ENCODE results near the gene SMS.

SMS gene

GRCh38 chrX:21926116-21926515 is 14.4 kb upstream of the SMS start:
- Histone ChIP-seq H3K9me3 (ENCODE audit: control extremely low read depth in 1 of 5, control insufficient read depth in 4 of 5, insufficient read depth in 2 of 5, low read depth in 1 of 5, low read length in 4 of 5) (no peaks in the 10 kb centered on the region), H3K27ac (ENCODE audit: insufficient read depth in 1 of 2, low read depth in 1 of 2, low read length in 2 of 2, poor library complexity in 1 of 2, severe bottlenecking in 2 of 2) (no peak overlapping the region), H3K4me3 (ENCODE audit: control insufficient read depth in 1 of 7, extremely low read depth in 1 of 7, insufficient read depth in 4 of 7, low read depth in 2 of 7, low read length in 6 of 7) (no peak overlapping the region), H3K27me3 (replicated peaks in 2 of 5; ENCODE audit: control insufficient read depth in 4 of 5, insufficient read depth in 5 of 5, low read length in 4 of 5) (no peaks in the 10 kb centered on the region), H3K36me3 (ENCODE audit: control insufficient read depth in 4 of 4, insufficient read depth in 4 of 4, low read length in 3 of 4) (no peaks in the 10 kb centered on the region), H3K4me1 (ENCODE audit: control extremely low read depth in 1 of 4, control insufficient read depth in 4 of 4, insufficient read depth in 4 of 4, low read length in 3 of 4) (peaks cover 0 to 9% (median 2%) of the 10 kb centered on the region in 4 experiments)
- CTCF ChIA-PET, result interaction anchor here (1.4 kb wide), 1 partner anchor 34 kb away, joined by 5 read pairs; no protein-coding TSS in a partner anchor
- DNase-seq, result peak in 2 of 3 donors; percentile 37 to 43
- 100% methylated on average over 2 of the region's 3 CpGs for WGBS (ENCODE audit: insufficient coverage)
- POLR2A ChIA-PET, result no interaction called here

DNA sequence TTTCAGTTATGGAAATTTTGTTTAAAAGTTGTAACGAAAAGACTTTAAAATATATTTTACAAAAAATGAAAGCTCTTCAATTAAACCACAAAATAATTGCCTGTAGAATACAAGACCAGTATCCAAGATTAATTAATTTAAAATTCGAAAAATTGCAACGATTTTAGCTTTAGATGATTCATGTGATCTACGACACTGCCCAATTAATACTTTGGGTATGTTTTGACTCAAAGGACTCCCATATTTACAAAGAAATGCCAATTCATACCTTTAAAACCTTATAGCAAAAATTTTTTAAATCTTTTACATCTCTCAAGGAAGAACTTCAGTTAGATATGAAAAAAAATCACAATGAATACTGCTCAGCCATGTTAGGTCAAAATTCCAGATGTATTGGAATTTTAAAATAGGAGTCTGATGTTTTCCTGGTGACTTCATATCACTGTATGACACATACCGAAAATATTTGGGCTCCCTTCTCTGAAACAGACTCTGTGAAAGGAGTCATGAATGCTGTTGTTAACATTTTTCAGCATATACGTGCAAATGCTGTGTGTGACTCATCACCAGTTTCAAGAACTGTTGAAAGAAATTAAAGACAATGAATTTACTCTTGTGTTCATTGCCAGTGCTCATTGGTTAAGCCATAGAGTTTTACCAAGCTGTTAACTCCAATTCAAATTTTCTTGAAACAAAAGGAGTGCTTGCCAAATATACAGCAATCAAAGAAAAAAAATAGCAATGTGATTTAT is 13.8 kb upstream of the SMS start:
- ChIA-PET POLR2A (no interaction called here), CTCF (interaction anchor here (1.4 kb wide), 1 partner anchor 34 kb away, joined by 5 read pairs; no protein-coding TSS in a partner anchor)

DNA sequence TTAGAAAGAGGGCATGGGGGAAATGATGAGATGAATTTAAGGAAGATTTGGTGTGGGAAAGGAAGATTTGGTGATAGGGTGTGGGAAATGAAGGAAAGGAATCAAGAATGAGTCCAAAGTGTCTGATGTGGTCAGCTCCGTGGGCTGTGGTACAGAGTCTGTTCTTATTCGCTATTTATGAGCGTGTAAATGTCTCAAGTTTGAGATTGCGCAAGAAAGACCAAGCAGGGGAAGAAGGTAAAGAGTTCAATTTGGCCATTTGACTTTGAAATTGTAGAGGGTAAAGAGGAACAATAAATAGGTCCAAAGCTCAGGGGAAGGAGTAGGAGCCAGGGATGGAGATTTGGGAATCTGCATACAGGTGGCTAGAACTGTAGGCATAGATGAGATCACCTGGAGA is 11.3 kb upstream of the SMS start:
- CTCF ChIA-PET, result no interaction called here
- DNase-seq, result no peak
- no peaks in the 10 kb centered on the region for H3K36me3 ChIP-seq (ENCODE audit: control insufficient read depth in 4 of 4, insufficient read depth in 4 of 4, low read length in 3 of 4)
- 74% methylated on average over 4 of the region's 4 CpGs for WGBS (ENCODE audit: insufficient coverage)
- peaks cover 0 to 9% (median 2%) of the 10 kb centered on the region in 4 experiments for H3K4me1 ChIP-seq (ENCODE audit: control extremely low read depth in 1 of 4, control insufficient read depth in 4 of 4, insufficient read depth in 4 of 4, low read length in 3 of 4)
- H3K27ac ChIP-seq (ENCODE audit: insufficient read depth in 1 of 2, low read depth in 1 of 2, low read length in 2 of 2, poor library complexity in 1 of 2, severe bottlenecking in 2 of 2), result no peak overlapping the region
- no peak overlapping the region for H3K4me3 ChIP-seq (ENCODE audit: control insufficient read depth in 1 of 7, extremely low read depth in 1 of 7, insufficient read depth in 4 of 7, low read depth in 2 of 7, low read length in 6 of 7)
- POLR2A ChIA-PET, result no interaction called here
- no peaks in the 10 kb centered on the region for H3K9me3 ChIP-seq (ENCODE audit: control extremely low read depth in 1 of 5, control insufficient read depth in 4 of 5, insufficient read depth in 2 of 5, low read depth in 1 of 5, low read length in 4 of 5)
- H3K27me3 ChIP-seq (replicated peaks in 2 of 5; ENCODE audit: control insufficient read depth in 4 of 5, insufficient read depth in 5 of 5, low read length in 4 of 5), result no peaks in the 10 kb centered on the region

More for the DNA sequence above, 13.8 kb upstream of the SMS start:
- Histone ChIP-seq H3K4me1 (ENCODE audit: control extremely low read depth in 1 of 4, control insufficient read depth in 4 of 4, insufficient read depth in 4 of 4, low read length in 3 of 4) (peaks cover 0 to 9% (median 2%) of the 10 kb centered on the region in 4 experiments), H3K9me3 (ENCODE audit: control extremely low read depth in 1 of 5, control insufficient read depth in 4 of 5, insufficient read depth in 2 of 5, low read depth in 1 of 5, low read length in 4 of 5) (no peaks in the 10 kb centered on the region), H3K27ac (ENCODE audit: insufficient read depth in 1 of 2, low read depth in 1 of 2, low read length in 2 of 2, poor library complexity in 1 of 2, severe bottlenecking in 2 of 2) (no peak overlapping the region), H3K27me3 (replicated peaks in 2 of 5; ENCODE audit: control insufficient read depth in 4 of 5, insufficient read depth in 5 of 5, low read length in 4 of 5) (no peaks in the 10 kb centered on the region), H3K4me3 (ENCODE audit: control insufficient read depth in 1 of 7, extremely low read depth in 1 of 7, insufficient read depth in 4 of 7, low read depth in 2 of 7, low read length in 6 of 7) (no peak overlapping the region), H3K36me3 (ENCODE audit: control insufficient read depth in 4 of 4, insufficient read depth in 4 of 4, low read length in 3 of 4) (no peaks in the 10 kb centered on the region)
- DNase-seq, result peak in 1 of 3 donors; percentile 54
- WGBS (ENCODE audit: insufficient coverage), result 80% methylated on average over 1 of the region's 6 CpGs

GRCh38 chrX:21930986-21931385 is 9.5 kb upstream of the SMS start:
- H3K4me1 ChIP-seq (ENCODE audit: control extremely low read depth in 1 of 4, control insufficient read depth in 4 of 4, insufficient read depth in 4 of 4, low read length in 3 of 4), result peaks cover 0 to 9% (median 2%) of the 10 kb centered on the region in 4 experiments
- no peak overlapping the region for H3K27ac ChIP-seq (ENCODE audit: insufficient read depth in 1 of 2, low read depth in 1 of 2, low read length in 2 of 2, poor library complexity in 1 of 2, severe bottlenecking in 2 of 2)
- H3K36me3 ChIP-seq (ENCODE audit: control insufficient read depth in 4 of 4, insufficient read depth in 4 of 4, low read length in 3 of 4), result no peaks in the 10 kb centered on the region
- WGBS (ENCODE audit: insufficient coverage), result 83% methylated on average over 1 of the region's 1 CpG
- DNase-seq, result no peak
- ChIA-PET POLR2A (no interaction called here), CTCF (no interaction called here)
- H3K27me3 ChIP-seq (replicated peaks in 2 of 5; ENCODE audit: control insufficient read depth in 4 of 5, insufficient read depth in 5 of 5, low read length in 4 of 5), result no peaks in the 10 kb centered on the region
- no peaks in the 10 kb centered on the region for H3K9me3 ChIP-seq (ENCODE audit: control extremely low read depth in 1 of 5, control insufficient read depth in 4 of 5, insufficient read depth in 2 of 5, low read depth in 1 of 5, low read length in 4 of 5)
- no peak overlapping the region for H3K4me3 ChIP-seq (ENCODE audit: control insufficient read depth in 1 of 7, extremely low read depth in 1 of 7, insufficient read depth in 4 of 7, low read depth in 2 of 7, low read length in 6 of 7)

DNA sequence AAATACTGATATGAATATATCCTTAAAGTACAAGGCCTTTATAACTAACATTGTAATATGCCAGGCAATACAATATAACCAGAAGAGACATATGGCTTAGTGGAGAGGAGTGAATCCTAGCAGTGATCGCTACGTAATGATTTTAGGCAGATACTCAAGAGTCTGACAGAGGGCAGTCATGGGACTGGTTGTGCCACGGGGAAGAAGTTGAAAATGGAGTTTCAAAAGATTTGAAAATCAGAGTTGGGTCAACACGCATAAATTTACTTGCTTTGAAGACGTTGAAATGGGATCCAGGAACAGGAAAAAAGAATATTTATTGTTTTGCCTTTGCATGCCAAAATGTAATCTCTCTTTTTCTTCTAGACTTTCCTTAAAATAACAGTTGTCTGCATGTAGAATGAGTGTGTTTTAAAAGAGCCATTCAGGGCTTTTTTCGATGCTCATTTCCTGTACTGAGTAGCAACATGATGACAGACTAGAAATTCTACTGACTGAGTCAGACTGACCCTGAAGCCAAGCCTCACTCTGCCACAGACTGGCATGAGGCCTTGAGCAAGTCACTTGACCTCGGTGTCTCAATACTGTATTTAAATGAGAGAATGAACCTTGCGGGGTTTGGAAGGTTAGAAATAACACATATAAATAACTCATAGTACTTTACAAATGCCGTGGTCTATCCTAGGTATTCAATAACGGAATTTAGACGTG is 8.1 kb upstream of the SMS start:
- WGBS (ENCODE audit: insufficient coverage), result 78% methylated on average over 9 of the region's 11 CpGs
- H3K4me1 ChIP-seq (ENCODE audit: control extremely low read depth in 1 of 4, control insufficient read depth in 4 of 4, insufficient read depth in 4 of 4, low read length in 3 of 4), result peaks cover 0 to 7% (median 0%) of the 10 kb centered on the region in 4 experiments
- no peaks in the 10 kb centered on the region for H3K27me3 ChIP-seq (replicated peaks in 2 of 5; ENCODE audit: control insufficient read depth in 4 of 5, insufficient read depth in 5 of 5, low read length in 4 of 5)
- CTCF ChIA-PET, result no interaction called here
- no peaks in the 10 kb centered on the region for H3K36me3 ChIP-seq (ENCODE audit: control insufficient read depth in 4 of 4, insufficient read depth in 4 of 4, low read length in 3 of 4)
- H3K27ac ChIP-seq (ENCODE audit: insufficient read depth in 1 of 2, low read depth in 1 of 2, low read length in 2 of 2, poor library complexity in 1 of 2, severe bottlenecking in 2 of 2), result no peak overlapping the region
- POLR2A ChIA-PET, result no interaction called here
- no peaks in the 10 kb centered on the region for H3K9me3 ChIP-seq (ENCODE audit: control extremely low read depth in 1 of 5, control insufficient read depth in 4 of 5, insufficient read depth in 2 of 5, low read depth in 1 of 5, low read length in 4 of 5)
- DNase-seq, result no peak
- H3K4me3 ChIP-seq (ENCODE audit: control insufficient read depth in 1 of 7, extremely low read depth in 1 of 7, insufficient read depth in 4 of 7, low read depth in 2 of 7, low read length in 6 of 7), result no peak overlapping the region

GRCh38 chrX:21933077-21933476 is 7.4 kb upstream of the SMS start:
- Histone ChIP-seq H3K9me3 (ENCODE audit: control extremely low read depth in 1 of 5, control insufficient read depth in 4 of 5, insufficient read depth in 2 of 5, low read depth in 1 of 5, low read length in 4 of 5) (no peaks in the 10 kb centered on the region), H3K4me3 (ENCODE audit: control insufficient read depth in 1 of 7, extremely low read depth in 1 of 7, insufficient read depth in 4 of 7, low read depth in 2 of 7, low read length in 6 of 7) (no peak overlapping the region), H3K27me3 (replicated peaks in 2 of 5; ENCODE audit: control insufficient read depth in 4 of 5, insufficient read depth in 5 of 5, low read length in 4 of 5) (no peaks in the 10 kb centered on the region), H3K4me1 (ENCODE audit: control extremely low read depth in 1 of 4, control insufficient read depth in 4 of 4, insufficient read depth in 4 of 4, low read length in 3 of 4) (peaks cover 0 to 7% (median 0%) of the 10 kb centered on the region in 4 experiments), H3K27ac (ENCODE audit: insufficient read depth in 1 of 2, low read depth in 1 of 2, low read length in 2 of 2, poor library complexity in 1 of 2, severe bottlenecking in 2 of 2) (no peak overlapping the region), H3K36me3 (ENCODE audit: control insufficient read depth in 4 of 4, insufficient read depth in 4 of 4, low read length in 3 of 4) (no peaks in the 10 kb centered on the region)
- no peak for DNase-seq
- WGBS (ENCODE audit: insufficient coverage), result 74% methylated on average over 4 of the region's 7 CpGs
- CTCF ChIA-PET, result no interaction called here
- POLR2A ChIA-PET, result no interaction called here

DNA sequence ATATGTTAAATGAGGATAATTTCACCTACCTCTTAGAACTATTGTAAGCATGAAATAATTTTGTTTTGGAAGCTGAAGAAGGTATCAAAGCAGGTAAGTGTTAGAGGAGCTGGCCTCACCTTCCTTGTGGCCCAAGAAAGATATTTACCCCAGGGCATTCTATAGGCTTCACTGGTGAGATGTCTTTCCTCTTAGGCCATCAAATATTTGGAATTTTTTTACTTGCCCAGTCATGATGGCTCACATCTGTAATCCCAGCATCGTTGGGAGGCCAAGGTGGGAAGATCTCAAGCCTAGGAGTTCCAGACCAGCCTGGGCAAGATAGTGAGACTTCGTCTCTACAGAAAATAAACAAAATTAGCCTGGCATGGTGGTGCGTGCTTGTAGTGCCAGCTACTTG is 6.1 kb upstream of the SMS start:
- 90% methylated on average over 3 of the region's 3 CpGs for WGBS (ENCODE audit: insufficient coverage)
- CTCF ChIA-PET, result no interaction called here
- peaks cover 0 to 6% (median 0%) of the 10 kb centered on the region in 4 experiments for H3K4me1 ChIP-seq (ENCODE audit: control extremely low read depth in 1 of 4, control insufficient read depth in 4 of 4, insufficient read depth in 4 of 4, low read length in 3 of 4)

More for the DNA sequence above, 6.1 kb upstream of the SMS start:
- no peak for DNase-seq
- POLR2A ChIA-PET, result no interaction called here
- Histone ChIP-seq H3K36me3 (ENCODE audit: control insufficient read depth in 4 of 4, insufficient read depth in 4 of 4, low read length in 3 of 4) (no peaks in the 10 kb centered on the region), H3K9me3 (ENCODE audit: control extremely low read depth in 1 of 5, control insufficient read depth in 4 of 5, insufficient read depth in 2 of 5, low read depth in 1 of 5, low read length in 4 of 5) (no peaks in the 10 kb centered on the region), H3K27me3 (replicated peaks in 2 of 5; ENCODE audit: control insufficient read depth in 4 of 5, insufficient read depth in 5 of 5, low read length in 4 of 5) (no peaks in the 10 kb centered on the region), H3K4me3 (ENCODE audit: control insufficient read depth in 1 of 7, extremely low read depth in 1 of 7, insufficient read depth in 4 of 7, low read depth in 2 of 7, low read length in 6 of 7) (no peak overlapping the region), H3K27ac (ENCODE audit: insufficient read depth in 1 of 2, low read depth in 1 of 2, low read length in 2 of 2, poor library complexity in 1 of 2, severe bottlenecking in 2 of 2) (no peak overlapping the region)
